ENCODE measurements around the gene COL27A1. TPM values are rescaled to one million over a fixed set of nuclear protein-coding genes. Genes with fewer than 3 reads are reported as not detected.
"Not testable (repeated sequence)": the region's sequence is repeated elsewhere in the genome, so short reads cannot be mapped to it uniquely, and the experiment has no call there.

The COL27A1 gene
- total RNA-seq, 2 donors from 2014 or later: 8.7 to 54.8 TPM

DNA sequence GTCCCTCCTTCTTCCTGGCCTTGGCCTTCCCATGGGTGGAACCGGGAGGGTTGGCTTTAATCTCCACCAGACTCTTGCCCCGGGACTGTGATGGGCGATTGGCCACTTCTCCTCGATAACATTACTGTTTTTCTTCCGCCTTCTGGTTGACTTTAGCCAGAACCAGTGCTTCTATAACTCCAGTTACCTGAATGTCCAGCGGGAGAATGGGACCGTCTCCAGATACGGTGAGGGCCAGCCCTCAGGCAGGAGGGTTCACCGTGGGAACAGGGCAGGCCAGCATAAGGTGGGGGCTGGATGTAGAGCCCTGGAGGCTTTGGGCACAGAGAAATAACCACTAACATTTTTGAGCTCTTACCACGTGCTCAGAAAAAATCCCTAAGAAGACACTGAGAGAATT, 175.3 kb downstream of the COL27A1 start:
- Histone ChIP-seq H3K4me3 (no peak overlapping the region), H3K27ac (no peak overlapping the region), H3K9me3 (no peaks in the 10 kb centered on the region), H3K4me1 (replicated peaks) (no peaks in the 10 kb centered on the region), H3K27me3 (replicated peaks; ENCODE audit: insufficient read depth) (no peaks in the 10 kb centered on the region), H3K36me3 (no peaks in the 10 kb centered on the region)
- TF ChIP-seq POLR2A (IDR thresholded peaks at IDR 0.05) (no peak), POLR2AphosphoS5 (IDR thresholded peaks at IDR 0.05) (no peak)
- TF ChIP-seq, protein P1, sequence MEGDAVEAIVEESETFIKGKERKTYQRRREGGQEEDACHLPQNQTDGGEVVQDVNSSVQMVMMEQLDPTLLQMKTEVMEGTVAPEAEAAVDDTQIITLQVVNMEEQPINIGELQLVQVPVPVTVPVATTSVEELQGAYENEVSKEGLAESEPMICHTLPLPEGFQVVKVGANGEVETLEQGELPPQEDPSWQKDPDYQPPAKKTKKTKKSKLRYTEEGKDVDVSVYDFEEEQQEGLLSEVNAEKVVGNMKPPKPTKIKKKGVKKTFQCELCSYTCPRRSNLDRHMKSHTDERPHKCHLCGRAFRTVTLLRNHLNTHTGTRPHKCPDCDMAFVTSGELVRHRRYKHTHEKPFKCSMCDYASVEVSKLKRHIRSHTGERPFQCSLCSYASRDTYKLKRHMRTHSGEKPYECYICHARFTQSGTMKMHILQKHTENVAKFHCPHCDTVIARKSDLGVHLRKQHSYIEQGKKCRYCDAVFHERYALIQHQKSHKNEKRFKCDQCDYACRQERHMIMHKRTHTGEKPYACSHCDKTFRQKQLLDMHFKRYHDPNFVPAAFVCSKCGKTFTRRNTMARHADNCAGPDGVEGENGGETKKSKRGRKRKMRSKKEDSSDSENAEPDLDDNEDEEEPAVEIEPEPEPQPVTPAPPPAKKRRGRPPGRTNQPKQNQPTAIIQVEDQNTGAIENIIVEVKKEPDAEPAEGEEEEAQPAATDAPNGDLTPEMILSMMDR (IDR thresholded peaks at IDR 0.05): no peak
- DNase-seq (ENCODE audit: low spot score): no peak
- 82% methylated on average over 10 of the region's 10 CpGs for WGBS
- intact Hi-C loops (cut with DNase I): no loop called here

DNA sequence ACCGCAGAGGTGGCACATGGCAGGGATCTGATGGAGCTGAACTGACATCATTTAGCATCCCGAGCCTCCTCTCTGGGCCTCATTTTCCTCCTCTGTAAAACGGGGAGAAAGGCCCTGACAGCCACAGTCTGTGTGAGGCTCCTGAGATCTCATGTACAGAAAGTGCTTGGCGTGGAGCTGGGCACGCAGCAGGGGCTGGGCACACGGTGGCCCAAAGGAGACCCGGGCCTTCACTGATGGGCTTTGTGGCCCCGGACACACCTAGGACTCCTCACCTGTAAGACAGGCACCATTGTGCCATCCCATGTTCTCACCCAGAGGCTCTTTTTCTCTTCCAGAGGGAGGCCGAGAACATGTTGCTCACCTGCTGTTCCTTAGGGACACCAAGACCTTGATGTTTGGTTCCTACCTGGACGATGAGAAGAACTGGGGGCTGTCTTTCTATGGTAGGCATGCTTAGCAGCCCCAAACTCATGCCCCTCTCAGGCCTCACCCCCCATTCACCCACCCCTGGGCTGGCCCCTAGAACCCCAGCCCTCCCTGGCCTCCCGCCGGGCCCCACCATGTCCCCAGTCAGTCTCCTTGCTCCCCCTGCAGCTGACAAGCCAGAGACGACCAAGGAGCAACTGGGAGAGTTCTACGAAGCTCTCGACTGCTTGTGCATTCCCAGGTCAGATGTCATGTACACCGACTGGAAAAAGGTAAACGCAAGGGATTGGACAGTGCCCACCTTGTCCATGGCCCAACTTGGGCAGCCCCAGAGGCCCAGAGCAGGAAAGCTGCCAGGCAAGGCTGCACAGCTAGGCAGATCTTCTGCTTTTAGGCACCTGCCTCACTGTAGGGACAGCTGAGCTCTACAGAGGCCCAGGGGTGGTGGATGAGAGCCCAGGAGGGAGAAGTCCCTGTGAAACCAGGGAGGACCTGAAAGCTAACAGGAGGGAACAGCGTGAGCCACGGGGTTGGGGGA, 176.2 kb downstream of the COL27A1 start:
- DNase-seq (ENCODE audit: low spot score); intact Hi-C loops (cut with DNase I); H3K9me3 ChIP-seq; H3K4me1 ChIP-seq (replicated peaks); H3K27ac ChIP-seq; H3K36me3 ChIP-seq; H3K4me3 ChIP-seq; H3K27me3 ChIP-seq (replicated peaks; ENCODE audit: insufficient read depth): not testable (repeated sequence)
- WGBS: 74% methylated on average over 13 of the region's 19 CpGs

DNA sequence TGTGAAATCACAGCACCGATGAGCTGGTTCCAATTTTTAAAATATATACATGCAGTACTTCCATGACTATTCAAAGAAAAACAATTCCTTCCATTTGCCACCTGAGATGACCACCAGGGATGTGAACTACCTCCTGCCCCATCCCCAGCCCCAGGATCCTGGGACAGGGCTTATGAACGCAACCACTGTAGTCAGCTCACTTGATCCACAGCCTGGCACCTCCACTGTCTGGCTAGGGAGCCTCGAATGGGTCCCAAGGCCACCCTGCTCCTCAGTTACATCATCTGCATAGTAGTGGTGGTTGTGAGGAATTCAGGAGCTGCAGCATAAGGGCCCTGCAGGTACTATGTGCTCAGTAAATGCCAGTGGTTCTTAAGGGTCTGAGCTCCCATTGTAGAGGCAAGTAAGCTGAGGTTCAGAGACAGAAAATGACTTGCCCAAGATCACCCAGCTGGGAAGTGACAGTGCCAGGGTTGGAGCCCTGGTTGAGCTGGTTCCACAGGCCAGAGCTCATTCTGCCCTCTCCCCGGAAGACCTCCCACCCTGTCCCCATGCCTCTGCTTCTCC, 177.2 kb downstream of the COL27A1 start:
- H3K9me3 ChIP-seq; H3K4me3 ChIP-seq; H3K27ac ChIP-seq; H3K36me3 ChIP-seq; H3K27me3 ChIP-seq (replicated peaks; ENCODE audit: insufficient read depth); DNase-seq (ENCODE audit: low spot score); intact Hi-C loops (cut with DNase I); H3K4me1 ChIP-seq (replicated peaks): not testable (repeated sequence)
- WGBS: 73% methylated on average over 4 of the region's 4 CpGs

DNA sequence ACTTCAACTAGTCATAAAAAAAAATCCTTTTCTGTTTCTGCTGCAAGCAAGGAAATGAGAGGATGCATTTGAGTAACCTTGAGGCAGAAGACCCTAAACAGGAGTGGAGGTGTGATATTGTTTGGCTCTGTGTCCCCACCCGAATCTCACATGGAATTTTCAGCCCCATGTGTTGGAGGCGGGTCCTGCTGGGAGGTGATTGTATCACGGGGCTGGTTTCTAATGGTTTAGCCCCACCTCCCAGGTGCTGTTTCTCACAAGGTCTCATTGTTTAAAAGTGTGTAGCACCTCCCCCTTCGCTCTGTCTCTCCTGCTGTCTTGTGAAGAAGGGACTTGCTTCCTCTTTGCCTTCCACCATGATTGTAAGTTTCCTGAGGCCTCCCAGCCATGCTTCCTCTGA, 178.4 kb downstream of the COL27A1 start:
- H3K27ac ChIP-seq; DNase-seq (ENCODE audit: low spot score); H3K4me3 ChIP-seq; H3K4me1 ChIP-seq (replicated peaks); H3K9me3 ChIP-seq; H3K36me3 ChIP-seq; H3K27me3 ChIP-seq (replicated peaks; ENCODE audit: insufficient read depth); intact Hi-C loops (cut with DNase I): not testable (repeated sequence)
- 78% methylated on average over 2 of the region's 4 CpGs for whole genome bisulfite sequencing

DNA sequence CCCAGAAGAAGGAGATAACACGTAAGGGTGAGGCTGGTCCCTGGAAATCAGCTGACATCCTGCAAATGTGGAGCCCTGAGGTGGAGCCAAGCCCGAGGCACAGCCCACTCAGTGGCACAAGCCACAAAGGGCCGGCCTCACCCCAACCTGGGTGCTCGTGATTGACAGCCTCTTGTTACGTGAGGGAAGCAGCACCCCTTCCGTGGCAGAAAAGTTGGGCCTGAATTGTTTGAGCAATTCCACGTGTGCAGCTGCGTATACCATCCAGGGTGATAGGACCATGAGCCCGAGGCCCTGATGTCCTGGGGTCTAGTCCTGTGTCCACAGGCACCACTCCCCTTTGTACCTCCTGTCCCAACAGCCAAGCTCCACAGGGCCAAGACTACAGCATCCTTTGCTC, 179.2 kb downstream of the COL27A1 start:
- DNase-seq (ENCODE audit: low spot score): no peak
- Histone ChIP-seq H3K27me3 (replicated peaks; ENCODE audit: insufficient read depth) (no peaks in the 10 kb centered on the region), H3K9me3 (no peaks in the 10 kb centered on the region), H3K36me3 (no peaks in the 10 kb centered on the region), H3K4me3 (no peak overlapping the region), H3K27ac (no peak overlapping the region), H3K4me1 (replicated peaks) (no peaks in the 10 kb centered on the region)
- intact Hi-C loops (cut with DNase I): no loop called here
- 80% methylated on average over 8 of the region's 9 CpGs for WGBS
- TF ChIP-seq POLR2AphosphoS5 (IDR thresholded peaks at IDR 0.05): no peak
- no peak for TF ChIP-seq POLR2A (IDR thresholded peaks at IDR 0.05)
- TF ChIP-seq, protein P1 (IDR thresholded peaks at IDR 0.05): no peak

DNA sequence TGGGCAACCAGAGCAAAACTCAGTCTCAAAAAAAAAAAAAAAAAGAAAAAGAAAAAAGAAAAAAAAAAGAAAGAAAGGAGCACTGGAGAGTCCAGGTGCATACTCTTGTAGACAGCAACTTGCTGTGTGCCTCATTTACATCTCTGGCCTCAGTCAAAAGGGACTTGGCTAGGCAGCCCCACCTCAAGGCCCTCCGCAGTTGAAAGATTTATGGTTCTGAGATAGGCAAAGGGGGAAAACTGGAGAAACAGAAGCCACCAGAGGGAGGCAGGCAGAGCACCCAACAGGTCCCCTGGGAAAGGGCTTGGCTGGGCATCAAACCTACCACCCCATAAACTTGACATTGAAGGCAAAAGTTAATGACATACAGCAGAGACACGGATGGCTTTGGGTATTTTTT, 180.4 kb downstream of the COL27A1 start:
- DNase-seq (ENCODE audit: low spot score): no peak
- Histone ChIP-seq H3K27me3 (replicated peaks; ENCODE audit: insufficient read depth) (no peaks in the 10 kb centered on the region), H3K4me3 (no peak overlapping the region), H3K4me1 (replicated peaks) (no peaks in the 10 kb centered on the region), H3K9me3 (no peaks in the 10 kb centered on the region), H3K36me3 (peaks cover 0 to 4% of the 10 kb centered on the region in 2 donors), H3K27ac (no peak overlapping the region)
- 42% methylated on average over 2 of the region's 2 CpGs for WGBS
- TF ChIP-seq, protein P1 (IDR thresholded peaks at IDR 0.05): no peak
- TF ChIP-seq POLR2A (IDR thresholded peaks at IDR 0.05) (no peak), POLR2AphosphoS5 (IDR thresholded peaks at IDR 0.05) (no peak)
- intact Hi-C loops (cut with DNase I): no loop called here

Data from prostate gland (tissue), 2 donors.